H7 (cell line): ENCODE data around the gene CCL14. TPM values are rescaled to one million over a fixed set of nuclear protein-coding genes. Genes with fewer than 3 reads are reported as not detected.
"Not testable (repeated sequence)": the region's sequence is repeated elsewhere in the genome, so short reads cannot be mapped to it uniquely, and the experiment has no call there.

ENCODE experiments used
- DNase-seq: peaks from one replicate; pipeline ENCODE4 v3.0.0; 2012
- H3K27me3 ChIP-seq: 2 replicates; pipeline ENCODE4 v1.6.0; 2011; ENCODE audit warnings: mild to moderate bottlenecking, low read length; ENCODE audit not compliant: control insufficient read depth, insufficient read depth
- H3K36me3 ChIP-seq: replicated peaks from 2 replicates; pipeline ENCODE4 v1.5.1; 2011; ENCODE audit warnings: low read length; ENCODE audit not compliant: control insufficient read depth, insufficient read depth
- H3K4me3 ChIP-seq: 2 replicates; pipeline ENCODE4 v1.5.1; 2011; ENCODE audit warnings: low read depth, mild to moderate bottlenecking, control low read depth, low read length, moderate library complexity; ENCODE audit not compliant: insufficient read depth
- total RNA-seq: library from RNA; depleted of rRNA; stranded (reverse); fragments of >200 nt; shearing (Covaris generic); gene quantifications from 2 replicates; pipeline ENCODE4 v1.2.3, GENCODE V29; 2014; rRNA removed

CCL14 gene
- not detected in 2 replicates for total RNA-seq

GRCh38 chr17:35986643-35987042 lies at the start of gene CCL14:
CCL14 (minus strand) TSS chr17:35986729; CDS start chr17:35986649, 80 bp downstream.
- Histone ChIP-seq H3K4me3 (no peak within 1 kb of the TSS), H3K36me3 (no peaks in the 10 kb centered on the region), H3K27me3 (no peaks in the 10 kb centered on the region)
- DNase-seq, result no peak

GRCh38 chr17:36036235-36036634 lies 49.7 kb upstream of the CCL14 start:
- Histone ChIP-seq H3K36me3 (no peaks in the 10 kb centered on the region), H3K4me3 (no peak overlapping the region), H3K27me3 (no peaks in the 10 kb centered on the region)
- no peak for DNase-seq

- no peaks in the 10 kb centered on the region for H3K27me3 ChIP-seq
- no peak overlapping the region for H3K4me3 ChIP-seq
- H3K36me3 ChIP-seq, result no peaks in the 10 kb centered on the region
- DNase-seq, result no peak
Measured at GRCh38 chr17:36034127-36034526, 47.6 kb upstream of the CCL14 start.

- H3K36me3 ChIP-seq, result no peaks in the 10 kb centered on the region
- no peak for DNase-seq
- no peak overlapping the region for H3K4me3 ChIP-seq
- no peaks in the 10 kb centered on the region for H3K27me3 ChIP-seq
Measured at GRCh38 chr17:36030956-36031355, 44.4 kb upstream of the CCL14 start.

- Histone ChIP-seq H3K36me3 (no peaks in the 10 kb centered on the region), H3K4me3 (no peak overlapping the region), H3K27me3 (no peaks in the 10 kb centered on the region)
- no peak for DNase-seq
Measured at GRCh38 chr17:36027761-36028160, 41.2 kb upstream of the CCL14 start.

- Histone ChIP-seq H3K36me3 (no peaks in the 10 kb centered on the region), H3K4me3 (no peak overlapping the region), H3K27me3 (no peaks in the 10 kb centered on the region)
- no peak for DNase-seq
Measured at GRCh38 chr17:36024106-36024869, 37.8 kb upstream of the CCL14 start.

- H3K4me3 ChIP-seq, result no peak overlapping the region
- H3K36me3 ChIP-seq, result no peaks in the 10 kb centered on the region
- H3K27me3 ChIP-seq, result no peaks in the 10 kb centered on the region
- no peak for DNase-seq
Measured at GRCh38 chr17:36019423-36019822, 32.9 kb upstream of the CCL14 start.

- no peaks in the 10 kb centered on the region for H3K36me3 ChIP-seq
- no peaks in the 10 kb centered on the region for H3K27me3 ChIP-seq
- H3K4me3 ChIP-seq, result no peak within 1 kb of the TSS
- DNase-seq, result no peak
Measured at GRCh38 chr17:36017799-36018198, 31.3 kb upstream of the CCL14 start, which contains the start of gene CCL23. CCL23 (minus strand) TSS chr17:36017972; CDS start chr17:36017897, 75 bp downstream.

GRCh38 chr17:36016555-36016954 lies 30.0 kb upstream of the CCL14 start:
- H3K4me3 ChIP-seq, result no peak overlapping the region
- H3K36me3 ChIP-seq, result no peaks in the 10 kb centered on the region
- no peaks in the 10 kb centered on the region for H3K27me3 ChIP-seq
- DNase-seq, result no peak

- H3K27me3 ChIP-seq, H3K4me3 ChIP-seq, H3K36me3 ChIP-seq, DNase-seq: not testable (repeated sequence)
Measured at GRCh38 chr17:36015895-36016294, 29.4 kb upstream of the CCL14 start.

- no peaks in the 10 kb centered on the region for H3K27me3 ChIP-seq
- H3K36me3 ChIP-seq, result no peaks in the 10 kb centered on the region
- no peak for DNase-seq
- H3K4me3 ChIP-seq, result no peak overlapping the region
Measured at GRCh38 chr17:36014946-36015345, 28.4 kb upstream of the CCL14 start.

- no peak for DNase-seq
- Histone ChIP-seq H3K36me3 (no peaks in the 10 kb centered on the region), H3K4me3 (no peak overlapping the region), H3K27me3 (no peaks in the 10 kb centered on the region)
Measured at GRCh38 chr17:36011201-36011600, 24.7 kb upstream of the CCL14 start.

- DNase-seq, result peak; percentile 41
- no peaks in the 10 kb centered on the region for H3K36me3 ChIP-seq
- no peak overlapping the region for H3K4me3 ChIP-seq
Measured at GRCh38 chr17:36008998-36009665, 22.6 kb upstream of the CCL14 start.

GRCh38 chr17:36004594-36005108 lies 18.1 kb upstream of the CCL14 start:
- Histone ChIP-seq H3K36me3 (no peaks in the 10 kb centered on the region), H3K27me3 (no peaks in the 10 kb centered on the region), H3K4me3 (no peak overlapping the region)
- no peak for DNase-seq

More at GRCh38 chr17:36008998-36009665, 22.6 kb upstream of the CCL14 start:
- no peaks in the 10 kb centered on the region for H3K27me3 ChIP-seq

GRCh38 chr17:36002631-36003030 lies 16.1 kb upstream of the CCL14 start:
- H3K4me3 ChIP-seq, result no peak overlapping the region
- no peaks in the 10 kb centered on the region for H3K27me3 ChIP-seq
- no peak for DNase-seq
- no peaks in the 10 kb centered on the region for H3K36me3 ChIP-seq
